NCI-H774 (cell line): ENCODE results near the gene HTR2A.
A peak's percentile ranks its signal among the peaks of the same experiment; 100 is the strongest.

Experiments used
- DNase-seq: peaks from one replicate; lab custom pipeline; 2025; lab: John Stamatoyannopoulos, UW

The HTR2A gene

GRCh38 chr13:46896341-46897137, at the start of gene HTR2A:
HTR2A (minus strand) TSS chr13:46897053; CDS start chr13:46895906, 1,147 bp downstream.
- no peak for DNase-seq

DNA sequence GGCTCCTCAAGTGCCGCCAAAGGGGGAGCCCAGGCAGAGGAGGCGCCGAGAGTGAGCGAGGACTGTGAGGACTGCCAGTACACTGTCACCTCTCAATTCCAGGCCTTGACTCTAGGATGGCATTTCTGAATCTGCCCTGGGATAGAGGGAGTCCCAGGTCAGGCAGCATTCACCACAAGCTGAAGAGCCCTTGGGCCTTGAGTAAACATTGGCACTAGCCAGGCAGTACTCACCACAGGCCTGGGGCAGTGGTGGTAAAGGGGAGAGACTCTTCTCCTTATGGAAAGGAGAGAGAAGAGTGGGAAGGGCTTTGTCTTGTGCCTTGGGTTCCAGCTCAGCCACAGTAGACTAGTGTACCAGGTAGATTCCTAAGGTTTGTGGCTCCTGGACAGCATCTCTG, 39.7 kb upstream of the HTR2A start:
- no peak for DNase-seq

GRCh38 chr13:46934749-46935148, 37.9 kb upstream of the HTR2A start:
- no peak for DNase-seq

GRCh38 chr13:46926916-46927590, 30.2 kb upstream of the HTR2A start:
- DNase-seq, result no peak

DNA sequence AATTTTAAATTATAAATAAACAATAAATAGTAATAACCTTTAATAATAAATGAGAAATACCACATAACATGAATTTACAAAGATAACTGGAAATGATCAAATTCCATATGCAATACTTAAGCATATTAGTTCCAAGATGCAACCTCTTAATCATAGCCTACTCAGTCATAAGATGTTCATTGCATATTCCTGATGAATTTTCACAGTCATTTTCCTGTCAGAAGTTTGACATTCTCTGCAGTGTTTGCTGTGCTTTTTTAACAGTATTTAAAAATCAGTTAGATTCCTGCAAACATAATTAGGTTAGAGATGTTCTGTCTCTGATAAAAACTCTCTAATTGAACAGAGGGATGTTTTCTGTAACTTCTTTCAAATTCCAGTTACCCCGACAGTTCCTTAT, 28.6 kb upstream of the HTR2A start:
- no peak for DNase-seq

DNA sequence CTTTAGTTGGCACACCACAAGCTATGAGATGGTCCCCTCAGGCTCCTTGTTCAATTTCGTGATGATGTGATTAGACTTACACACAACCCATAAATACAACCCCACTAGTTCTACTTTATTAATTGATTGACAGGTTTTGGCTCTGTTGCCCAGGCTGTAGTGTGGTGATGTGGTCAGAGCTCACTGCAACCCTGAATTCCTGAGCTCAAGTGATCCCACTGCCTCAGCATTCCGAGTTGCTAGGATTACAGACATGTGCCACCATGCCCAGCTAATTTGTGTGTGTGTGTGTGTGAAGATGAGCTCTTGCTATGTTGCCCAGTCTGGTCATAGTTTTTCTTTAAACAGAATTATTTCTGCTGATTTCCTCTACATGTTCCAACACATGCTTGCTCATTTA, 17.5 kb upstream of the HTR2A start:
- DNase-seq, result no peak

- DNase-seq, result no peak
Observed at GRCh38 chr13:46913757-46914156, 16.9 kb upstream of the HTR2A start.

- DNase-seq, result no peak
Observed at GRCh38 chr13:46909042-46909441, 12.2 kb upstream of the HTR2A start.

DNA sequence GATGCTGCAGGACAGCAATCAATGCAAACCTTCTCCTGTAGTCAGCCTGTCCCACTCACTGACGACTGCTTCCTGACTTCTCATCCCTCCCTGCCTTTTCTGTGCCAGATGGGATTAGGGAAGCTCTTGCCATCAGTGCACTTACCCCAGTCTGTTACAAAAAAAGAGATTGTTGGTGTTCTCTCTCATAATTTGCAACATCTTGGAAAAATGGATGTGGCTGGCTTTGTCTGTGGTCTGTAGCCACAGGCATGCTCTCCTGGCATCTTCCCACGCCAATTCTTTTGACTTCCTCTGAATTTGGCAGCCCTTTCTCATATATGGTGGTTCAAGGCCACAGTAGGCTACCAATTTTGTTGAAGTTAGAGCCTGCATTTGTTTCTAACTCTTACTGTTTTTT, 11.6 kb upstream of the HTR2A start:
- no peak for DNase-seq

- DNase-seq, result no peak
Observed at GRCh38 chr13:46906405-46906804, 9.6 kb upstream of the HTR2A start.

DNA sequence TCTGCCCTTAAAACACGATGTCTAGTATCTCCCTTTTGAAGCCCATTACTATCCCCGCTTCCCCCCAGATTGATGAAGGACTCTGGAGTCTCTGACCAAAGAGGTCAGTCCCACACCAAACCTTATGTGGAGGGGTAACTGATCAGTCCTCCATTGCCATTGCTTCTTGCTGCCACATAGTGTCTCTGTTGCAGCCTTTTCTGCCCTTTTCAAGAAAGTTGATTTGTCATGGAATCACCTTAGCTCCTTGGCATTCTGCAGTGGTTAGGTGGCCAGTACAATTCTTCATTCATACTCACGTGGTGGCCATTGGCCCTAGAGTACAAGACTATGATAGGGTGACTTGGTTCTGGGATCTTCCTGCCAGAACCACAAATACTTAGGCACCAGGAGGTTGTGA, 8.4 kb upstream of the HTR2A start:
- no peak for DNase-seq

- no peak for DNase-seq
Observed at GRCh38 chr13:46903748-46904147, 6.9 kb upstream of the HTR2A start.

GRCh38 chr13:46901721-46902120, 4.9 kb upstream of the HTR2A start:
- no peak for DNase-seq

GRCh38 chr13:46899801-46900200, 2.9 kb upstream of the HTR2A start:
- no peak for DNase-seq

DNA sequence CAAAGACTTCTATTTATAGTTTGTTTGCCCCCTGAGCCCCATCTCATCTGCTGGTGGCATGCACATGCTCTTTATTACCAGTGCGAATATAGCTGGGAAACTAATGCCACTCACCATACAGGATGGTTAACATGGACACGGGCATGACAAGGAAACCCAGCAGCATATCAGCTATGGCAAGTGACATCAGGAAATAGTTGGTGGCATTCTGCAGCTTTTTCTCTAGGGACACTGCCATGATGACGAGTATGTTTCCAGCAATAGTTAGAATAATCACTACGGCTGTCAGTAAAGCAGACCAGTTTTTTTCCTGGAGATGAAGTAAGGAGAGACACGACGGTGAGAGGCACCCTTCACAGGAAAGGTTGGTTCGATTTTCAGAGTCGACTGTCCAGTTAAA, 1.5 kb downstream of the HTR2A start:
- DNase-seq, result no peak

DNA sequence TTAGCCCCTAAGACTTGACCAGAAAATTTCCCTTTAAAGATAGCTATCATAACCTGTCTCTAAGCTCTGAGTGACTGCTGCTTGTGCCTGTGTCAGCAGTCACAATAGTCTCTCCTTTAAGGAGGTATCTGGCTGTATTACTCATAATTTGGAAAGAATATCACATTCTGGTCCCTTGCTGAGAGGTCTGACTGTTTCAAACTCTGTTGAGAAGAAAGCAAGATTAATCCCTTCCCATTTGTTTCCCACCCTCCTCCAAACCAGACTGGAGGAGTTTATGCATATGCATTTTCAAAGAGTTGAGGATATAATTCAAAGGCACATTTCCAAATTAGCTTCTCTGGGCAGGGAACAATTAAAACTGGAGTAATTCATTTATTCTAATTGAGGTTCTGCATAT, 2.3 kb downstream of the HTR2A start:
- no peak for DNase-seq

DNA sequence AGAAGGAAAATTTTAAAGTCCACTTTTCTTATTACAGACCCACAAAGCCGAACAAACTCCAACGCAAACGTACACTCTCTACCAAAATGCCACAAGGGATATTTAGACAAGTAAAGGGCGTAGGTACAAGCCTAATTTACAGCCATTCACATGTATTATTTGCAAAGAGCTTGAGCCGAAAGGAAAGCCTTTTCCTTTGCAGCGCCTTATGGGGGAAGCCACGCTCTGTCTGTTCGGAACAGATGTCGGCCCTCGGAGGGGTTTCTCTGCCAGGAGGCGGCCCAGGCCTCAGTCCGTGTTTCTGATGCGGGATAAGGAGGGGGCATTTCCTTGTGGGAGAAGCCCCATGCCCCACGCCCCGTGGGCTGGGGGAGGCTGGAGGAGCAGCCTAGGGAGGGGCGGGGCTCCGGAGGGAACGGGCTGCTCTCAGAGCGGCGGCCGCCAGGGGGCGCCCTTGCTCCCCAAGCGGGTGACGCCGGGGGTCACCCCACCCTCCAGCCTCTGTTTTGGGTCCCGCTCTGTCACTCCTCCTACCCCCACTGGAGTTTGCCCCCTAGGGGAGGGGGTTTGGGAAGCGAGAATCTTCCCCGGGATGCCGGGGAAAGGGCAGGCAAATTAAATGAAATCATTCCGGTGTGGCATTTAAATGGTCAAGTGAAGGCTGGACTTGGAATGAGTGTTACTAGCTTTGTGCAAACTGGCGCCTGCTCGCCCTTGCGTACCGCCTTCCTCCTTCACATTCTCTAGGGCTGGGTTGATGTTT, 2.9 kb downstream of the HTR2A start:
- DNase-seq, result peak; percentile 25

- DNase-seq, result no peak
Observed at GRCh38 chr13:46893221-46893740, 3.6 kb downstream of the HTR2A start.

GRCh38 chr13:46885018-46885417, 11.8 kb downstream of the HTR2A start:
- DNase-seq, result no peak

GRCh38 chr13:46884531-46884930, 12.3 kb downstream of the HTR2A start:
- DNase-seq, result no peak

GRCh38 chr13:46881621-46882020, 15.2 kb downstream of the HTR2A start:
- DNase-seq, result no peak

DNA sequence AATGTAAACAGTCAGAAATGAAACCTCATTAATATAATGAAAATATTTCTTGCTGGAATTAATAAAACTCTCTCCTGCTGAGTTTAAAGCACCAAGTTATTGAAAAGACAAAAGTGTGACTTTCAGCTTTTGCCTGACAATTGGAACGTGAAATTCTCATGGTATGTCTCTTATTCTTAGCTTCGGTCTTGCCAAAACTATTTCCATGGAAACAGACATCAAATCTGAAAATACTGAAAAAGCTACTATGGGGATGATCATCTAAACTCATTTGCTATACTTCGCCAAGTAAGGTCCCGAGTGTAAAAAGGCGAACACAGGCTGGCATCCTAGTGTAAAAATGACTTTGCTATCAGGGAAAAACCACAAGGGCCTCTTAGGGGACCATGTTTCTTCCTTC, 22.8 kb downstream of the HTR2A start:
- no peak for DNase-seq

- no peak for DNase-seq
Observed at GRCh38 chr13:46871557-46871956, 25.3 kb downstream of the HTR2A start.
